ENCODE data around the gene TTLL11.

The TTLL11 gene

DNA sequence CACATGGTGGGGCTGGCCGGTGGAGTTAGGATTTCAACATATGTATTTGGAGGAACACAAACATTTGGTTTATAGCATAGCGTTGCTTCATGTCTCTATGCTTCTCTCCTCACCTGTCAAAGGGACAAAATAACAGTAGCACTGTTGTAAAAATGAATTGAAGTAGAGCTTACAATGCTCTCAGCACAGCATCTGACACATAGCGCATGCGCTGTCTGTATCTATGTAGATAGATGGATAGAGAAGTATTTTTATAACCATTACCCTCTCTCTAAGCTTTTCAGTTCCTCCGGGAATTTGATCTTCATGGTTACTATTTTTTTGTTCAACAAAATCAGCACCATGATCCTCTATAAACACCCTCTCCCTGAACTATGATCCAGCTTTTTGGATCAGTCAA is 166.0 kb downstream of the TTLL11 start:
- no peak for DNase-seq

DNA sequence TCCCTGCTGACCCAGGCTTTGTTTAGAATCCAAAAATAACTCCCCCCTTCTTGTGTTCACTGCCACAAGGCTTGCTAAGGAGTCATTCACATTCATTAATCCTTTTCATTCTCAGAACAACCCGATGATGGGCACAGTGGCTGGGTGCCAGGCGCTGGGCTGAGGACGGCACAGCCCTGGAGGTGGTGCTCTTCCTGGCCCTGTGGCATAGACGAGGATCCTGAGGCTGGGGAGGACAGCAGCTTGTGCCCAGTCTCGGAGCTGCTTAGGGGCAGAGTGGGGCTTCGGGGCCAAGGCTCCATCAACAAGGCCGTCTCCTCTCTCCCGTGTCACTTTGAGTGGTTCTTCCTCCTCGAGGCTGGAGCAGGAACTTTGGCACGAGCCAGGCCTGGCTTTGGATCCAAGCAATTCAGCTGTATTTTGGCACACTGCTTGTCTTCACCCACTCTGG is 166.7 kb downstream of the TTLL11 start:
- no peak for DNase-seq

DNA sequence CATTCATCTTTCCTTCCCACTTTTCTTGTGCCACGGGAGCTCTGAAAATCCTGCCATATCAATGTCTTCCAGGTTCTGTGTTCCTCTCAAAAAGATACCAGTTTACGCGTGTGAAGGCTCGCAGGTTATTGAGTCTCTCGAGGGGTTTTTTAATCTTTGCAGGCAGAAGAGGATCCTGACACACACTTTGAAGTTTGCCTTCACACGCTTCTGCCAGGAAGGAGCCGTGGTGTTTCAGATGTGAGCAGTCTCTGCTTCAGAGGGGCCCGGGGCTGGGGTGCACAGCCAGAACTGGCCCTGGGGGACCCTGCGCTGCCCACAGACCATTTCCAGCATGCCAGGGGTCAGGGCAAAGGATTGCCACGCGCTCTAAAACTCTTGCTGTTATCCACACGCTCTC is 167.2 kb downstream of the TTLL11 start:
- DNase-seq: no peak

DNA sequence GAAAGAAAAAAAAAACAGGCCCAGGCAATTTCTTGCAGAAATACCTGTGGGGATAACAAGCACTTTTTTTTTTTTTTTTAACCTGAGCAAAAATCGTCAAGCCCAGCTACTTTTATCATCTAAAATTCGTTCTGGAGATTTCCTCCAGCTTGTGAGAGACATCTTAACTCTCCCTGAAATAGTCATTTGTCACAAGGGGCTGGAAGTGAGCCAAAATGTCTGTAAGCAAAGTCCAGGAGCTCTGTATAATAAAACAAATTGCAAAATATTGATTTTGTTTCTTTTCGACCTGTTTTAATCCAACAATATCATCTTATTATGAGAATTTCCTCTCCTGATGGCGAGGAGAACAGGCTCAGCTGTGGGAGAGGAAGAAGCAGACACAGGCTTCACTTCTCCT is 168.4 kb downstream of the TTLL11 start:
- DNase-seq: no peak

DNA sequence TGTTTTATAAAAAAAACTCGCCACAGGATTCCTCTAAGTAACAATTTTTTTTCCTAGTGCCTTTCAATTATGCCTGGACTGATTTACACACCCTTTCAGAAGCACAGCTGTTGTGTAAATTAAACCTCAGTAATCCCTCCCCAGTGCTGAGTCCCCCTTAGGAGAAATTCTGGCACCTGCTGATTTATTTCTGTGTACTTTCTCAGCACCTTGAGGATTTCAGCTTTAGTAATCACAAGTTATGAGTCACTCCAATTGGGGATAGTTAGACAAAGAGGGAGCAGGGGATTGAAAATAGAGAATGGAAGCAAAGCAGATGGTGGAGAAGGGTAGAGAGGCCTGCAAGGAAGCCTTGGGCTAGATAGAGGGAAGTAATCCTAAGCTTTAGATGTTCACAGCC is 171.7 kb downstream of the TTLL11 start:
- no peak for DNase-seq

DNA sequence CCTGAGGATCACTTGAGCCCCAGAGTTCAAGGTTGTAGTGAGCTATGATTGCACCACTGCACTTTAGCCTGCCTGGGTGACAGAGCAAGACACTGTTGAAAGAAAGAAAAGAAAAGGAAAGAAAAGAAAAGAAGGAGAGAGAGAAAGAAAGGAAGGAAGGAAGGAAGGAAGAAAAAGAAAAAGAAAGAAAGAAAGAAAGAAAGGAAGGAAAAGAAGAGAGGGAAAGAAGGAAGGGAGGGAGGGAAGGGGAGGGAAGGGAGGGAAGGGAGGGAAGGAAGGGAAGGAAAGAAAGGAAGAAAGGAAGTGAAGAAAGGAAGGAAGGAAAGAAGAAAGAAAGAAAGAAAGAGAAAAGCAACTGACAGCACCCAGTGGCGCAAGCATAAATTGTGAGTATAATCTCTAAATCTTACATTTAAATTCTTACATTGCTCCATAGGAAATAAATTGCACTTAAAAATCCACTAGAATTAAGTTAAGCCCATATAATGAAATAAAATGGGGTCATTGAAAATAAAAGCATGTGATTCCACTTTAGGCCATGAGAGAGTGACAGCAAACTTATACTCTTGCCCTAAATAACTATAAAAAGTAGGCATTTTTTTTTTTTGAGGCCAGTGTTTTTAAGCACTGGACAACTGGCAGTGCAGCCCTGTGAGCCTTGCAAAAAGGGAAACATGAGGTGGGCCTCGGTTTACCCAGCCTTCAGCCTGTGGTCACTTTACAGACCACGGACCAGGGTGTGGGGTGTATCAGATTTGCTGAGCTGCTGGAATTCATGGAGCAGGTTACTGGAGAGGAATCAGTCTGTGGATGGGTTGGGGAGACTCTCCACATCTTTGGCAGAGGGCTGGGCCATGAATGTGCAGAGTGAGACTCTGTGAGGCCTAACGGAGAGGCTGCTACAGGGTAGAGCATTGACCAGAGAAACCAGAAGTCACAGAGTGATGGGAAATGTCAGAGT is 175.5 kb downstream of the TTLL11 start:
- DNase-seq: no peak

DNA sequence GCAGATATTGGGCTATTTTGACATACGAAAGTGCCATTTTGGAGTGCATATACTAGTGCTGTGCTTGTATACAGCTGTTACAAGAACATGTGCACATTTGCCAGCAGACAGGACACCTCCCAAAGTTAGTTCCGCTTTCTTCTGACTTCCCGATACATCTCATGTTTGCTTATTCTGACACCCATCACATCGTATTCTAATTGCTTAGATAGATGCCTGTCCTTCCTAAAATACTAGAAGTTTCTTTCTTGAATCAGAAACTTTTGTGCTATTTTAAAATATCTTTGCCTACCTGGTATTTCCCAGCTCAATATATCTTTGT is 177.8 kb downstream of the TTLL11 start:
- no peak for DNase-seq

DNA sequence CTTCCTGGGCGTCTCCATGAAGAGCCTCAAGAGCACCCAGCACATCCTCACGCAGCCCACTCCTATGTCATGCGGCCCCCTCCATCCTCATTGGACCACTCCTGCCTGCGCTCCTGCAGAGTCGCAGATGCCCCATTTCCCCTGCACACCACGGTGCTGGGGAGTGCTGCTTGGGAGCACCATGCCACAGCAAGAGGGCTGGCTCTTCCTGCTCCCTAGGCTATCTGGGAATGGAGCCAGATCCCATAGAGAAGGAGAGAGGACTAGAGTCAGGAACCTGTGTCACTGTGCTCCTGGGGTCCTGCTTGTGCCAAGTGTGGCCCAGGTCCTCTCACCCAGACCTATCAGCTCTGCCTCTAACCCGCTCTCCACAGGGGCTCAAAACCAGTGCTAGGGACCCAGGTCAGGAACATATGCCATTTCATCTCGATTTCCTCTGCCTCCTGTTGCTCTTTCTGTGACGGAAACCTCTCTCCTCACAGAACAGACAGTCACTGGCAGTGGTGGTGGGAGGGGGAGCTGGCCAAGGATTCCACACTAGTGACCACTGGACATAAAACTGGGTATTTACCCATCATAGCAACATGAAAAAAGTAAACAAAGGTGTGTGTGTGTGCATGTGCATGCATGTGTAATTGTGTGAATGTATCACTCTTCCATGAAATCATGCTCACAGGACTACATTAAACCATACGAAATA is 178.4 kb downstream of the TTLL11 start:
- DNase-seq: no peak

DNA sequence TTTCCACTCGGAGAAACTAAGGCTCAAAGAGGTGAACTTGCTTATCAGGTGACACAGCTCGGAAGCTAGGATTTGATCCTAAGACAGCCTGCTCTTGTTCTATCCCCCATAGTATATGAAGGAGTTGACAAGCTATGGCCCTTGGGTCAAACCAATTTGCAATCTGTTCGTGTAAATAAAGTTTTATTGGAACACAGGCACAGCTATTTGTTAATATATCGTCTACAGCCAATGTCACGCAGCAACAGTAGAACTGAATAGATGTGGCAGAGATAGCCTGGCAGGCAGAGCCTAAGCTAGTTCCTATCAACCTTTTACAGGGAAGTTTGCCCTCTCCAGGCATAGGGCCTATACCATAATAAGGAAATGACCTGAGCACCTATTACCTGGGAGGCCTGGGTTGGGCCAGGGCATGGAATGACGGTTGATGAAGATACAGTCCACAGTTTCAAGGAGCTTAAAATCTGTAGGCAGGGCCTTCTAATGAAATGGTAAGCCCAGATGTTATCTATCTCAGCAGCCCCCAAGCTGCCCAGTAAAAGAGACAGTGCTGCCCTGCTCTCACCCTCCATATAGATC is 179.0 kb downstream of the TTLL11 start:
- no peak for DNase-seq

DNA sequence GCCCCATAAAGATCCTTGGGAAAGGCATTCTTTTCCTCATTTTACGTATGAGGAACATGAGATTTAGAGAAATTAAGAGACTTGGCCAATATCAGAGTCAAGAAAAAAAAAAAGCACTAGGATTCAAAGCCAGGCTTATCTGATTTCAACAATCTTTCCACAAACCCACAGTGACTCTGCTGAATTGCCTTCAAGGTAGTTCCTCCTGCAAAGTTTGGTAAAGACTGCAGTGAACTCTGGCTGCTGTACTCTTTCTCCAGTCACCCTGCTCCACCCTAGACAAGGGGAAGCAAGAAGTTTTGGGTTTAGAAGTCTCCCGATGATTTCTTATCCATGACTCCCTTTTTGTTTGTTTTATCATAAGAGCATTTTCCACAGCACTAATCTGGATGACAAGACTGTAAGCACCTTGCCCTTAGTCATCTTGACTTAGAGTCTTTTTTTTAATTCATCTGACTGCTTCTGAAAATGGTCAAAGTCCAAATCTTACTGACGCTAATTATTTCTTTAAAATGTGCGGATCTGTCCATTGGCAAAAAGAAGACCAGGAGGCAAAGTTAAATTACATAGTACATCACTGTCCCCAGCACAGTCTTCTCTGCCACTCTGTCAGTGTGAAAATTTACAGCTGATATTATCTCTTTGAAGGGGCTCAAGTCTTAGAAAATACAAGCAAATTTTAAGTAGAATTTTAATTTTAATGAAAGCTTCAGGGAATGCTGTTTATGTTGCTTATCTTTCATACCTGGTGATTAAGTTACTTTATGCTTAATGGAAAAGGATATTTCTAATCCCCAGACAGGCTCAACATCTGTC is 180.1 kb downstream of the TTLL11 start:
- DNase-seq: no peak

DNA sequence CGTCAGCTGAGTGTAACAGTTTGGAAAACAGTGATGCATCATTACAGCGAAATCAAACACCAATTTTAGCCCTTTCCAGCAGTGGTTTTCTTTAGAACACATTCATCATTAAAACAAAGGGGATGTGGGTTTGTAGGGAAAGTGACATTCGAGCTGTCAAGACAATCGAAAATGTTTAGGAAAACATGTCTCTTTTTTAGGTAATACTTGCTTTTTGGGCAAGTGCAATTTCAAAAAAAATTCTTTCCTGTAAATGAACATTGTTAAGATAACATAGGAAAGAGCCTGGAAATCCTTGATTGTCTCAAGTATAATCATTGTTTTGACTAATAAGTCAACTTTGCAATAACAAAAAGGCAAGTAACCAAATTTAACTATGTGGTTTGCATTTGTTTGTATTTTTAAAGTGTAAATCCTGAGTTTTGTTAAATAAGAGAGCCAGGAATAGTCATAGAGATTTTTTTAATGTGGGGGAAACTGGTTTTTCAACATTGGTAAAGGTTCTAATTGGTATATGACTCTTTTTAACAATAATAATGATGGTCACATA is 182.5 kb downstream of the TTLL11 start:
- DNase-seq: no peak

DNA sequence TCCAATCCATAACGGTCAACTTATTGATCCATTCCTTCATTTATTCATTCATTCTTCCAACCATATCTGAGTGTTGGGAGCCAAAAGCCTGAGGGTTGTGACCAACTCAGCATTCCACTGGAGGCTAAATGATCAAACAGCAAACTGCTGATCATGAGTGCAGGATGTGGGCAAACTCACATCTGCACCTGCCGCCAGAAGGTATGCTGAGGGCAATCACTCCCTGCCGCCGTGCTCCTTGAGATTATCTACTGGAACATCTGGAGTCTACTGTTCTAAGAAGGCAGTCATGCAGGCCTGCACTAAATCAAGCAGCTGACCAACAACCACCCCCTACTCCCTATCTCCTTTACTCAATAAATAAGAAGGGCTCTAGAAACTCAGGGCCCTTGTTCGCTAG is 184.0 kb downstream of the TTLL11 start:
- DNase-seq: no peak

DNA sequence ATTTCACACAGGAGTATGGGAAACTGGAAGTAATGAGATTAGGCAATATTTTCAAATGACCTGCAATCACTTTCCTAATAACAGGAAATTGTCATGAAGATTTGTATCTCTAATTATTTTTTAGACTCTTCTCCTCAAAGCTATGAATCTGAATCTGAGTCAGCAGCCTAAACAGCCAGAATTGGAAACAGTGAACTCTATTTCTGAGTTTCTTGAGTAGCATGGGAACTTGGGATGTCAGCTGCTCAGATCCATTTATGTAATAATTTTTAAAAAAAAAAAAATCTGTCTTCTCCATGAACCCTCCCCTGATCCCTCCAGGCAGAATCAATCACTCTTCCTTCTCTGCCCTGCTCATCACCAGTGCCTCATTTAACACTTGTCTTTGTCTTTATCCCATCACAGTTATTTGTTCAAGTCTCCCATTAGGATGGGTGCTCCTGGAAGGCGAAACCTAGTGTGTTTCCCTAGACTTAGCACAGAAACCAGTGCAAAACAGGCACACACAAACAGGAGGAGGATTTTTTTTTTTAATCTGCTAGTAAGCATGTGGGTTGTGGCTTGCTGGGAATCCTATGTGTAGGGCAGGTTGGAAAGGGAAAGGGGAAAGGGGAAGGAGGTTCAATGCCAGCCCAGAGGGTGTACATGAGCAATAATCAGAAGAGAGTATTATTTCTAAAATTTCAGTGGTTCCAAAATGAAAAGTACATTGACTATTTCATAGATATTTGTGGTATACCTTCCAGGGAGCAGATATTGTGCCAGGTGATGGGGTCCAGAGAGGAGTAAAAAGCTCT is 186.8 kb downstream of the TTLL11 start:
- DNase-seq: no peak

DNA sequence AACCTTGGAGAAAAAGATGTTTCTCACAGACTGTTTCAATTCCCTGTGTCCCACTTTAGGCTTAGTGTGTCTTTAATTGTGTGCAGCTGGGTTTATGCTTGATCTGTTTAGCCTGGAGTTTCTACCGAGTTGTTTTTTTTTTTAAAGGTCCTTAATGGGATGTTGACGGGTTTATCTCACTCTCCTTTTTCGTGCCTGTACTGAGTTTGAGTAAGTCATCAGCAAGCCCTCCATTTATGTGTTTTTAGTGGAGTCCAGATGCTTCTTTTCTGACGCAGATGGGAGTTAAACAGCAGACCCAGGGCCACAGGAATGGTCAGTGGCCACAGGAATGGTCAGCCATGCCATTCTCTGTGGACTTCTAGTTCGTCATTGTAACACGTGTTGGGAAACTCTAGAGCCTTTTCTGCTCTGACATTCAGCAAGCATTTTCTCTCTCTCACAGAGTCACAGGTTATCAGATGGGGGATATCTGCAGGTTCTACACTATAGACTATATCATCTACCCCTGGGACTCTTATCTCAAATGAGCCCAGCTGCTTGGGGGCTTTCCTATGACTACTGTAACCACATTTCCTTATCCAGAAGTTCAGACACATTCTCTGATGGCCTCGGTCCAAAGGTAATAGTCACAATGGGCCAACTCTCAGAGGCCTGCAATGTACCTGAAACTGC is 190.5 kb downstream of the TTLL11 start:
- no peak for DNase-seq

DNA sequence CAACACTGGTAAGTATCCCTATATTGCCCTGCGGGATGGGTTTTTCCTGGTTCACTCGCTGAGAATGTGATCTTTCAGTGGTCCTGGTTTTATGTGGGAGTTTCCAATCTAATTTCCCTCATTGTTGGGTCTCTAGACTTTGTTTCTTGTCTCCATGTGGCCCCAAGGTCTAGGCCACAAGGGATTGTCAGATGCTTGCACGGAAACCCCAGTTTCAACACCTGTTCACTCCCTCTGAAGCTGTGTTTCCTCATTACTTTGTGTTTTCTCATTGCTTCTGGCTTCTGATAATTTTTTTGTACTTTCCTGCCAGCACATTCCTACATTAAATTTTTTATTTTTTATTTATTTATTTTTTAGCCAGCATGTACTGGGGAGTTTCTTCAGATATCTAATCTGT is 191.5 kb downstream of the TTLL11 start:
- no peak for DNase-seq

DNA sequence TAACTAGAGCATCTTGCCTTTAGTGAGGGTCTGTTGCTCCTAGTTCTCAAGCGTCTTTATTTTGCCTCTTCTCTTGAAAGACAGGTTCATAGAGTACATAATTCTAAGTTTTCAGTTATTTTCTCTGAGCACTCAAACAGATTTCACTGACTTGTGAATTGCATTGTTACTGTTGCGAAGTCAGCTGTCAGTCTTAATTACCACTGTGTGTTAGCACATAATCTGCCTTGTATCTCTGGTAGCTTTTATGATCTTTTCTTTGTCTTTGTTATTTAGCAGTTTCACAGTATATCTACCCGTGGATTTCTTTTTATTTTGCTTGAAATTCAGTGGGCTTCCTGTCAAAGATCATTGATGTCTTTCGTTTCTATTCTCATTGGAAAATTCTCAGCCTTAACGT is 192.9 kb downstream of the TTLL11 start:
- no peak for DNase-seq

DNA sequence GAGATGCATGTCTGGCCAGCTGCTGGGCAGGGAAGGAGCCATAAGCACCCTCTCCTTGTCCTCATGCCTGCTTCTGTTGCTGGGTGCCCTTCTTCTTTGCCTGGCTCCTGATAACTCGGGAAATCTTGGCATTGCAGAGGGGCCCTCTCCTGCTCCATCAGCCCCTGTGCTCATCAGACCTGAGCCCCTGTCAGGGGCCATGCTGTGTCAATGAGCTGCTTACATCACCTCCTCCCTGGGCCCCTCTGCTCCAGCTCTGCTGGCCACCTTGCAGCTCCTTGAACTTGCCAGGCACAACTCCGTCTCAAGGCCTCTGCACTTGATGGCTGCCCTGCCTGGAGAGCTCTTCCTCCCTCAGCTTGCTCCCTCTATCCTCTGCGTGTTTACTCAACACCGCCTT is 194.3 kb downstream of the TTLL11 start:
- no peak for DNase-seq

DNA sequence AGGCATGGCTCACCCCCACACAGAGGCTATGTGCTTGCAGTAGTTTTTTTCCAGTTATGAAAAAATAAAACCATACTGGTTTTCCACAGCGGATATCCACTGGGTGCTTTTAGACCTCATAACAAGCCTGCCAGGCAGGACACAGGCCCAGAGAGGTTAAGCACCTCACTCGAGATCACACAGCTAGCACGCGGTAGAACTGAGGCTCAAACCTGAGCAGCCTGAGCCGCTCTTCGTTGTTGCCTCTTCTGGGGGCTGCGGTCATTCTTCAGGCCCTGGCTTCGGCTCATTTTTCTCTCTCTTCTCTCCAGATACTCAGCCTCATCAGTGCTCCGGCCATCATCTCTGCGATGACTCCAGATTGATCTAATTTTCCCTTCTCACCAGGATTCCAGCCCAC is 196.0 kb downstream of the TTLL11 start:
- DNase-seq: no peak

DNA sequence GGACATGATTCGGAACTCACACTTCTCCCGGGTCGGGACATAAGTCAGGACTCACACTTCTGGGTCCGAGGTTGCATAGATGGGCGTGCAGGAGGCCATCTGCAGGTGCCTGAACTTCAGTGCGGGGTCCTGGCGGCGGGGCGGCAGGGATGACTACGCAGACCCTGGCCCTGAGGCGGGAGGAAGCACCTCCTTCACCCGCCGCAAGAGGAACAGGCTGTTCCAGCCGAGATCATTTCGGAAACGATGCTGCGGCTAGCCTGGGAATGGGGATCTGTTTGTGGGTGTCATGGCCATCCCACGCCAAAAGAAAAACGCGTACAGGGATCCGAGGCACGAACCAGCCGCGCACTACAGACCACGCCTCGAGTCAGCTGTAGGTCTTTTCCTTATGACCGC is 196.6 kb downstream of the TTLL11 start:
- DNase-seq: no peak

DNA sequence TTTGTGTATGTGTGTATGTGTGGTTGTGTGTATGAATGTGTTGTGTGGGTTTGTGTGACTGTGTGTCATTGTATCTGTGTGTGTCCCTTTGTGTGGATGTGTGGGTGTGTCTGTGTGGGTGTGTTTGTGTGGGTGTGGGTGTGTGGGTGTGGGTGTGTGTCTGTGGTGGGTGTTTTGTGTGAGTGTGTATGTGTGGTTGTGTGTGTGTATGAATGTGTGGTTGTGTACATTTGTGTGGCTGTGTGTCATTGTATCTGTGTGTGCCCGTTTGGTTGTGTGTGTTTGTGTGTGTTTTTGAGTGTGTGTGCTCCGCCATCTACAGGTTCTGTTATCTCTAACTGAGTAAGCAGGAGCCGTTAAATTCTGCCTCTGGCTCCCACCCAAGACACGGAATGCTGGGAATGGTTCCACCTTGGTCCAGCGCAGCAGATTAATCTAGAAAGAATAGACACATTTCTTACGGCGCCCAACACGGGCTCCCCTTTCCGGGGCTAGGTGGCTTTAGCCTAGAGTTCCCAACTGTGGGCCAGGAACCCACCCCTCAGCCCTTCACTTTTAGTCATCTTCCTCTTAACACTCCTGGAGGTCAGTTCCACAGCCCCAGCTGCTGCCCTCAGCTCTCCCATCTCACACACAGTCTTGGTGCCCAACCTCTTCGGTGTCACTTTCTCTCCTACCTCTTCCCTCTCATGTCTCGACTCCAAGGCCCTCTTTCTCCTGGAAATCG is 197.1 kb downstream of the TTLL11 start:
- no peak for DNase-seq

DNA sequence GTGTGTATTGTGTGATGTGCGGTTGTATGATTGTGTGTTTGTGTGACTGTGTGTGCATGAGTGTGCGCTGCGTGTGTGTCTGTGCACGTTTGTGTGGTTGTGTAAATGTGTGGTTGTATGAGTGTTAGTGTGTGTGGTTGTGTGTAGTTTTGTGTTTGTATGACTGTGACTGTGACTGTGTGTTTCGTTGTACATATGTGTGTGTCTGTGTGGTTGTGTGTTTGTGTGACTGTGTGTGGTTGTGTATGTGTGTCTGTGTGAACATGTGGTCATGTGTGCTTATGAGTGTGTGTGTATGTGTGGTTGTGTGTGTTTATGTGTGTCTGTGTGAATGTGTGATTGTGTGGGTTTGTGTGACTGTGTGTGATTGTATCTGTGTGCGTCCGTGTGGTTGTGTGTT is 197.8 kb downstream of the TTLL11 start:
- DNase-seq: no peak
